Measurements from ENCODE around the gene PILRA. TPM values are rescaled to one million over a fixed set of nuclear protein-coding genes. Genes with fewer than 3 reads are reported as not detected.

Gene PILRA
- total and polyA plus RNA-seq, 2 of the 8 experiments (the other 6 are each of a cell fraction or from before 2014, with no cell fraction given) = 7.6 to 10.6 TPM

- no peak overlapping the region for H3K4me3 ChIP-seq (ENCODE audit: extremely low read depth in 1 of 4, insufficient read depth in 2 of 4, low read depth in 3 of 4, low read length in 4 of 4)
- no peak overlapping the region for H2AFZ ChIP-seq (ENCODE audit: low read length)
- 93% methylated on average over 5 of the region's 5 CpGs; no CpG with 5 or more reads in 1 of the 2 experiments for WGBS, 2 experiments (ENCODE audit: extremely low coverage in 1 of 2, insufficient coverage in 1 of 2, insufficient read length in 1 of 2, insufficient replicate concordance in 2 of 2, low coverage in 1 of 2, low lambda C conversion rate in 2 of 2, missing lambda C conversion rate in 1 of 2)
- no peaks in the 10 kb centered on the region for H4K20me1 ChIP-seq (replicated peaks in 1 of 2; ENCODE audit: control insufficient read depth in 1 of 2, insufficient read depth in 2 of 2, low read length in 2 of 2)
- POLR2A ChIA-PET (ENCODE audit: partially characterized antibody) = no interaction called here
- no peak overlapping the region for H4K5ac ChIP-seq (ENCODE audit: insufficient read length, low read depth, low read length)
- no peak overlapping the region for H4K8ac ChIP-seq (ENCODE audit: extremely low read depth, insufficient read depth, low read length)
- H3K23ac ChIP-seq (ENCODE audit: insufficient read length) = no peak overlapping the region
- H4K91ac ChIP-seq (replicated peaks; ENCODE audit: insufficient read length, low read length) = no peak overlapping the region
- no peak overlapping the region for H2BK120ac ChIP-seq (replicated peaks; ENCODE audit: low read depth, low read length)
- no peak overlapping the region for H3K4ac ChIP-seq (replicated peaks; ENCODE audit: insufficient read length, low read depth, low read length)
- no peaks in the 10 kb centered on the region for H3K9me3 ChIP-seq (ENCODE audit: insufficient read depth in 2 of 2, low read depth in 1 of 2, low read length in 1 of 2)
- no peak overlapping the region for H2BK12ac ChIP-seq (ENCODE audit: low read depth, low read length)
- H2BK5ac ChIP-seq (ENCODE audit: low read depth, low read length) = no peak overlapping the region
- no peak overlapping the region for H2AK5ac ChIP-seq (ENCODE audit: low read depth, low read length)
- H2BK20ac ChIP-seq (ENCODE audit: low read length) = no peak overlapping the region
- no peaks in the 10 kb centered on the region for H3K79me2 ChIP-seq (ENCODE audit: control insufficient read depth in 1 of 2, insufficient read depth in 2 of 2, low read length in 2 of 2)
- H3K27ac ChIP-seq (ENCODE audit: low read depth, low read length) = no peak overlapping the region
- no peak overlapping the region for H3K18ac ChIP-seq (ENCODE audit: extremely low read depth, low read length)
- DNase-seq (ENCODE audit: low read depth in 1 of 2, low spot score in 2 of 2) = no peak
- no peak overlapping the region for H2BK15ac ChIP-seq (ENCODE audit: low read length)
- FAIRE-seq = no peak
- H3K56ac ChIP-seq (replicated peaks; ENCODE audit: insufficient read length, low read depth, low read length) = no peak overlapping the region
- peaks cover 0 to 2% (median 0%) of the 10 kb centered on the region in 4 experiments; a peak in 2 of 7 replicates for H3K4me1 ChIP-seq (replicated peaks in 1 of 4; ENCODE audit: control insufficient read depth in 3 of 4, insufficient read depth in 4 of 4, low read length in 3 of 4)
- no peaks in the 10 kb centered on the region for H3K36me3 ChIP-seq (ENCODE audit: control insufficient read depth in 2 of 4, insufficient read depth in 4 of 4, low read length in 3 of 4)
- CTCF ChIA-PET (ENCODE audit: partially characterized antibody) = interaction anchor here (0.7 to 4.1 kb wide), 2 partner anchors 21 to 69 kb away, joined by 3 to 25 read pairs; no protein-coding TSS in a partner anchor
- no peak overlapping the region for H3K4me2 ChIP-seq (ENCODE audit: insufficient read depth in 1 of 2, low read depth in 2 of 2, low read length in 2 of 2)
- no peak overlapping the region for H3K9ac ChIP-seq (replicated peaks in 1 of 4; ENCODE audit: extremely low read depth in 1 of 4, low read depth in 3 of 4, low read length in 3 of 4)
- H3K23me2 ChIP-seq (ENCODE audit: low read depth, low read length) = 0 out of 2 replicates have a peak, but pooled peaks cover 2% of the 10 kb centered on the region
- no peaks in the 10 kb centered on the region for H3K79me1 ChIP-seq (ENCODE audit: low read depth, low read length)
- no peak overlapping the region for H3K14ac ChIP-seq (ENCODE audit: insufficient read length)
- TF ChIP-seq NRF1 (IDR thresholded peaks at IDR 0.05; ENCODE audit: low read depth, low read length) (no peak), SP1 (IDR thresholded peaks at IDR 0.05; ENCODE audit: low read depth, low read length) (no peak), SRF (IDR thresholded peaks at IDR 0.05; ENCODE audit: low read depth, low read length) (no peak), USF2 (IDR thresholded peaks at IDR 0.05; ENCODE audit: low read length) (no peak), ATF2 (IDR thresholded peaks at IDR 0.05; ENCODE audit: low read length) (no peak), CBX8 (IDR thresholded peaks at IDR 0.05; ENCODE audit: borderline replicate concordance, low read depth, low read length) (no peak)
- H3K27me3 ChIP-seq (replicated peaks in 1 of 4; ENCODE audit: control insufficient read depth in 3 of 4, extremely low read depth in 1 of 4, insufficient read depth in 3 of 4, low read length in 3 of 4) = no peaks in the 10 kb centered on the region; a peak in 1 of 7 replicates
Measured at GRCh38 chr7:100386940-100387339, 13.7 kb downstream of the PILRA start.
